PC-3 (cell line): ENCODE results near the gene ZRANB3. TPM values are rescaled to one million over a fixed set of nuclear protein-coding genes. Genes with fewer than 3 reads are reported as not detected.

Experiments
- ATAC-seq: fragments of 200-7000 bp; cut with Tn5 transposase; 2 replicates; pipeline ENCODE4 v1.9.1; 2020; ENCODE audit warnings: mild to moderate bottlenecking, moderate library complexity
- BruUV-seq: library from RNA; stranded (reverse); fragments of 400-500 nt; replicated peaks from 2 replicates; lab custom pipeline; 2021; lab: Mats Ljungman, UMichigan
- CTCF ChIA-PET: fragments of 300-600 bp; sonication (Branson Sonifier 250); formaldehyde crosslinking; loops from one replicate; lab custom pipeline; 2022; ENCODE audit warnings: antibody characterized with exemption; lab: Charles Lee
- POLR2A ChIA-PET: fragments of 300-600 bp; sonication (Branson Sonifier 250); formaldehyde crosslinking; loops from one replicate; lab custom pipeline; 2022; ENCODE audit warnings: antibody characterized with exemption; ENCODE audit not compliant: unreplicated experiment; lab: Charles Lee
- DNase-seq: peaks from one replicate; pipeline ENCODE4 v3.0.0-alpha.2; 2015
- H2AFZ ChIP-seq: fragments of 300-600 bp; sonication (generic); 2 replicates; pipeline ENCODE4 v1.6.0; 2016; ENCODE audit warnings: antibody characterized with exemption, low read length
- H3F3A ChIP-seq: fragments of 300-600 bp; sonication (generic); one replicate; pipeline ENCODE4 v1.6.0; 2017; ENCODE audit warnings: antibody characterized with exemption, low read length, control low read depth, mild to moderate bottlenecking; ENCODE audit not compliant: unreplicated experiment
- H3K27ac ChIP-seq: fragments of 300-600 bp; sonication (generic); 2 replicates; pipeline ENCODE4 v1.5.1; 2016; ENCODE audit warnings: mild to moderate bottlenecking, low read length
- H3K27me3 ChIP-seq: fragments of 300-600 bp; sonication (generic); 2 replicates; pipeline ENCODE4 v1.6.1; 2016; ENCODE audit warnings: low read length, mixed read lengths
- H3K36me3 ChIP-seq: fragments of 300-600 bp; sonication (generic); 2 replicates; pipeline ENCODE4 v1.6.1; 2016; ENCODE audit warnings: low read depth, mixed run types, low read length, mixed read lengths
- H3K4me1 ChIP-seq: fragments of 300-600 bp; sonication (generic); 2 replicates; pipeline ENCODE4 v1.5.1; 2016; ENCODE audit warnings: low read length; ENCODE audit not compliant: insufficient read depth
- H3K4me2 ChIP-seq: fragments of 300-600 bp; sonication (generic); 2 replicates; pipeline ENCODE4 v1.6.0; 2016; ENCODE audit warnings: low read length
- H3K4me3 ChIP-seq: fragments of 300-600 bp; sonication (generic); 2 replicates; pipeline ENCODE4 v1.5.1; 2016; ENCODE audit warnings: mild to moderate bottlenecking, low read length, mixed read lengths
- H3K79me2 ChIP-seq: fragments of 300-600 bp; sonication (generic); 2 replicates; pipeline ENCODE4 v1.6.1; 2017; ENCODE audit warnings: low read length, mixed read lengths
- H3K9ac ChIP-seq: fragments of 300-600 bp; sonication (generic); 2 replicates; pipeline ENCODE4 v1.6.0; 2016; ENCODE audit warnings: mild to moderate bottlenecking, low read length
- H3K9me2 ChIP-seq: fragments of 300-600 bp; sonication (generic); replicated peaks from 2 replicates; pipeline ENCODE4 v1.6.1; 2016; ENCODE audit warnings: mixed run types, low read length, mixed read lengths
- H3K9me3 ChIP-seq: fragments of 300-600 bp; sonication (generic); 2 replicates; pipeline ENCODE4 v1.6.1; 2016; ENCODE audit warnings: low read length, mixed read lengths
- H4K20me1 ChIP-seq: fragments of 300-600 bp; sonication (generic); 2 replicates; pipeline ENCODE4 v1.6.1; 2016; ENCODE audit warnings: low read length, mixed read lengths
- EZH2 ChIP-seq: fragments of 300-600 bp; sonication (generic); IDR thresholded peaks from one replicate; pipeline ENCODE4 v1.6.1; 2017; ENCODE audit warnings: antibody characterized with exemption, mild to moderate bottlenecking, low read length; ENCODE audit not compliant: unreplicated experiment
- EZH2phosphoT487 ChIP-seq: fragments of 300-600 bp; sonication (generic); IDR thresholded peaks from 2 replicates; pipeline ENCODE4 v1.6.1; 2018; ENCODE audit warnings: mild to moderate bottlenecking, antibody characterized with exemption, low read length, borderline replicate concordance
- intact Hi-C: fragments of 100-400 bp; cut with micrococcal nuclease; formaldehyde crosslinking; loops from 2 replicates; pipeline ENCODE4 v1.9.0; 2023
- total RNA-seq: library from RNA; depleted of rRNA; stranded (reverse); fragments of >200 nt; gene quantifications from 2 replicates; pipeline ENCODE4 v1.2.3, GENCODE V29; 2014
- TF ChIP-seq, protein P1 (sequence below): fragments of 300-600 bp; sonication (generic); conservative IDR thresholded peaks from 2 replicates; pipeline ENCODE4 v1.5.1; 2017; ENCODE audit warnings: antibody characterized with exemption, low read depth, mild to moderate bottlenecking, low read length

Gene ZRANB3
- total RNA-seq, 1 experiment from 2014 or later = 8.6 TPM

DNA sequence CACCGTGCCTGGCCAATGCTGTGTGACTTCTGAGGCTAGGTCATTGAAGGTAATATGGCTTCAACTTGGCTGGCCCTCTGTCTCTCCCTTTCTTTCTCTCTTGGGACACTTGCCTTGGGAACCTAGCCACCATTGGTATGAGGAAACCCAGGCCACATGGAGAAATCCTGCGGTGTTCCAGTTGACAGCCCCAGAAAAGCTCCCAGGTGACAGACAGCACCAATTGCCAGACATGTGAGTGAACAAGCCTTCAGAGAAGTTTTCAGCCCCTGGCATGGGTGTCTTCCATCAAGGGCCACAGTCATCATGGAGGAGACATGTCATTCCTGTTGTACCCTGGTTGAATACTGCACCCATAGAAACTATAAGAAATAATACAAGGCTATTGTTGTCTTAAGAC, 292.4 kb downstream of the ZRANB3 start:
- no peaks in the 10 kb centered on the region for H3K79me2 ChIP-seq
- H3K4me1 ChIP-seq = no peaks in the 10 kb centered on the region
- no peak overlapping the region for H3K4me2 ChIP-seq
- no peaks in the 10 kb centered on the region for H3K36me3 ChIP-seq
- DNase-seq (no peak), ATAC-seq (no peak)
- H3K9me2 ChIP-seq = no peaks in the 10 kb centered on the region
- ChIA-PET CTCF (no interaction called here), POLR2A (no interaction called here)
- no peaks in the 10 kb centered on the region for H3K27me3 ChIP-seq
- intact Hi-C loops = no loop called here
- H2AFZ ChIP-seq = no peak overlapping the region
- no peak overlapping the region for H3K4me3 ChIP-seq
- no peak for TF ChIP-seq EZH2phosphoT487
- TF ChIP-seq, protein P1, sequence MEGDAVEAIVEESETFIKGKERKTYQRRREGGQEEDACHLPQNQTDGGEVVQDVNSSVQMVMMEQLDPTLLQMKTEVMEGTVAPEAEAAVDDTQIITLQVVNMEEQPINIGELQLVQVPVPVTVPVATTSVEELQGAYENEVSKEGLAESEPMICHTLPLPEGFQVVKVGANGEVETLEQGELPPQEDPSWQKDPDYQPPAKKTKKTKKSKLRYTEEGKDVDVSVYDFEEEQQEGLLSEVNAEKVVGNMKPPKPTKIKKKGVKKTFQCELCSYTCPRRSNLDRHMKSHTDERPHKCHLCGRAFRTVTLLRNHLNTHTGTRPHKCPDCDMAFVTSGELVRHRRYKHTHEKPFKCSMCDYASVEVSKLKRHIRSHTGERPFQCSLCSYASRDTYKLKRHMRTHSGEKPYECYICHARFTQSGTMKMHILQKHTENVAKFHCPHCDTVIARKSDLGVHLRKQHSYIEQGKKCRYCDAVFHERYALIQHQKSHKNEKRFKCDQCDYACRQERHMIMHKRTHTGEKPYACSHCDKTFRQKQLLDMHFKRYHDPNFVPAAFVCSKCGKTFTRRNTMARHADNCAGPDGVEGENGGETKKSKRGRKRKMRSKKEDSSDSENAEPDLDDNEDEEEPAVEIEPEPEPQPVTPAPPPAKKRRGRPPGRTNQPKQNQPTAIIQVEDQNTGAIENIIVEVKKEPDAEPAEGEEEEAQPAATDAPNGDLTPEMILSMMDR = no peak
- no peak for TF ChIP-seq EZH2
- no peaks in the 10 kb centered on the region for H3K9me3 ChIP-seq
- no peak overlapping the region for H3K9ac ChIP-seq
- H3K27ac ChIP-seq = no peak overlapping the region
- BruUV-seq = no TSS peak
- no peaks in the 10 kb centered on the region for H3F3A ChIP-seq
- H4K20me1 ChIP-seq = no peaks in the 10 kb centered on the region

DNA sequence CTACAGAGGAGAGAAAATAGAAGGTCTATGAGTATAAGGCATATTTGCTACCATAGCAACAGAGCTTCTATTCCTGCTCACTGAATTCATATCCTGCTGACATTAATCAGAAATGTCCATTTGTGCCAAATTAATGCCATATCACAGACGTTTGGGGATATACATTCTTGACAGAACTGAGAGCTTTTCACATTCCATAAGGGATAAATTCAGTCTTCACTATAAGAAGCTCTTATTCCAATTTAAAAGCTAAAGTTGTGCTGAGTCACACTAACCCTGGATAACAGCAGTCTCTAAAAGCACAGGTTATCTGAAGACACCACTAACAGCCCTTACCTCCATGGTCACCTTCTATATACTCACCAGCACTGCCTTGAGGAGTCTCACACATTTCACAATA, 300.9 kb downstream of the ZRANB3 start:
- intact Hi-C loops = no loop called here
- H3K27ac ChIP-seq = no peak overlapping the region
- DNase-seq (no peak), ATAC-seq (no peak)
- no TSS peak for BruUV-seq
- no peak overlapping the region for H3K4me3 ChIP-seq
- H4K20me1 ChIP-seq = no peaks in the 10 kb centered on the region
- H3K27me3 ChIP-seq = no peaks in the 10 kb centered on the region
- no peaks in the 10 kb centered on the region for H3K9me2 ChIP-seq
- TF ChIP-seq, protein P1 = no peak
- no peak for TF ChIP-seq EZH2phosphoT487
- TF ChIP-seq EZH2 = no peak
- ChIA-PET POLR2A (no interaction called here), CTCF (no interaction called here)
- no peak overlapping the region for H2AFZ ChIP-seq
- no peaks in the 10 kb centered on the region for H3K79me2 ChIP-seq
- H3K4me1 ChIP-seq = peaks cover 26% of the 10 kb centered on the region
- no peak overlapping the region for H3K9ac ChIP-seq
- H3K9me3 ChIP-seq = no peaks in the 10 kb centered on the region
- H3K36me3 ChIP-seq = no peaks in the 10 kb centered on the region
- H3F3A ChIP-seq = peaks cover 6% of the 10 kb centered on the region
- H3K4me2 ChIP-seq = no peak overlapping the region

DNA sequence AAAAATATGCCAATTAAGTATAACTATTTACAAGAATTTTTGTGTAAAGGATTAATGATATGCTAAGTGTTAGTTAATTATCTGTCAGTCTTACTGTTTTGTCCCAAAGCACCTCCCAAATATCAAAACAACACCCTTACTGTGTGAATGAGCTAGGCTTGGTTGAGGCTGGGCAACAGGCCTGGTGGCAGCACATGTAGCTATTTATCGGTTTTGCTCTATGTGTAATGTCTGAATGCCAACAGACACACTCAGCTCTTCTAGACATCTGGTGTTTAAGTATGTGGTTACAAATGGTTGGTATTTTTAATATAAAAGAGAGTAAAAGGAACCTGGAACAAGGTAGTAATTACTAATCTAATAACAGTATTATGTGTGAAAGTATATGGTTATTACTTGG, 303.6 kb downstream of the ZRANB3 start:
- TF ChIP-seq, protein P1 = no peak
- TF ChIP-seq EZH2phosphoT487 (no peak), EZH2 (no peak)
- Histone ChIP-seq H3F3A (peaks cover 6% of the 10 kb centered on the region), H3K79me2 (no peaks in the 10 kb centered on the region), H3K27me3 (no peaks in the 10 kb centered on the region), H3K27ac (peak overlapping the region; percentile 74), H3K4me1 (peaks cover 28% of the 10 kb centered on the region), H2AFZ (no peak overlapping the region), H3K9ac (peak overlapping the region; percentile 13; the same call in 1 of the 2 replicates), H4K20me1 (no peaks in the 10 kb centered on the region), H3K36me3 (no peaks in the 10 kb centered on the region), H3K9me3 (no peaks in the 10 kb centered on the region), H3K4me2 (peak overlapping the region; percentile 3; the same call in 1 of the 2 replicates), H3K4me3 (no peak overlapping the region), H3K9me2 (no peaks in the 10 kb centered on the region)
- no TSS peak for BruUV-seq
- ChIA-PET POLR2A (interaction anchor here (0.7 kb wide), 1 partner anchor 28 kb away, joined by 3 read pairs; no protein-coding TSS in a partner anchor), CTCF (interaction anchor here (0.9 kb wide), 1 partner anchor 31 kb away, joined by 5 read pairs; no protein-coding TSS in a partner anchor)
- intact Hi-C loops = no loop called here
- ATAC-seq (peak; percentile 68), DNase-seq (peak; percentile 30)
